GM18873 (cell line): ENCODE data around the gene DMWD.
"Not testable (repeated sequence)": the region's sequence is repeated elsewhere in the genome, so short reads cannot be mapped to it uniquely, and the experiment has no call there.

ENCODE experiments used
- ATAC-seq: cut with Tn5 transposase; IDR thresholded peaks from one replicate; pipeline ENCODE4 v1.9.1; 2021; ENCODE audit warnings: mild to moderate bottlenecking, moderate library complexity, moderate number of reproducible peaks; ENCODE audit not compliant: unreplicated experiment, low FRiP score

The DMWD gene

GRCh38 chr19:45757695-45758094, 35.0 kb downstream of the DMWD start:
- ATAC-seq, result no peak

- ATAC-seq, result no peak
These were observed 38.3 kb downstream of the DMWD start for GRCh38 chr19:45754323-45754722.

- no peak for ATAC-seq
These were observed 39.1 kb downstream of the DMWD start for GRCh38 chr19:45753548-45753947.

GRCh38 chr19:45752639-45753038, 40.0 kb downstream of the DMWD start:
- ATAC-seq, result no peak

- ATAC-seq, result not testable (repeated sequence)
These were observed 41.2 kb downstream of the DMWD start for GRCh38 chr19:45751483-45751882.

- ATAC-seq, result no peak
These were observed 45.1 kb downstream of the DMWD start for GRCh38 chr19:45747513-45747912.

- no peak for ATAC-seq
These were observed 45.8 kb downstream of the DMWD start for GRCh38 chr19:45746866-45747265.

GRCh38 chr19:45745606-45746005, 47.0 kb downstream of the DMWD start:
- no peak for ATAC-seq

- ATAC-seq, result no peak
These were observed 49.7 kb downstream of the DMWD start for GRCh38 chr19:45742969-45743368.

GRCh38 chr19:45739498-45740439, 52.9 kb downstream of the DMWD start:
- no peak for ATAC-seq

- no peak for ATAC-seq
These were observed 59.4 kb downstream of the DMWD start, which contains the start of gene MEIOSIN for GRCh38 chr19:45733160-45733810. Gene MEIOSIN (plus strand): TSS chr19:45733439. CDS start chr19:45735377, 1,938 bp downstream.
